ENCODE data around the gene ZNF276. TPM values are rescaled to one million over a fixed set of nuclear protein-coding genes. Genes with fewer than 3 reads are reported as not detected.

The ZNF276 gene
- total and polyA plus RNA-seq, 7 donors, result 7.6 to 13.6 (median 11.5) TPM

DNA sequence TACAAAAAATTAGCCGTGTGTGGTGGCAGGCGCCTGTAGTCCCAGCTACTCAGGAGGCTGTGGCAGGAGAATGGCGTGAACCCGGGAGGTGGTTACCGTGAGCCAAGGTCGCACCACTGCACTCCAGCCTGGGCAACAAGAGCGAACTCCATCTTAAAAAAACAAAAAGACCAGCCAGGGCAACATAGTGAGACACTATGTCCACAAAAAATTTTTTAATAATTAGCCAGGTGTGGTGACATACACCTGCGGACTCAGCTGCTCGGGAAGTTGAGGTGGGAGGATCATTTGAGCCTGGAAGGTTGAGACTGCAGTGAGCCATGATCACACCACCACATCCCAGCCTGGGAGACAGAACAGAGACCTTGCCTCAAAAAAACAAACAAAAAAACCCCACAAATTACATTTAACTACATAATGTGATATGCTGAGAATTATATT is 66.0 kb downstream of the ZNF276 start:
- H3K27me3 ChIP-seq (ENCODE audit: insufficient read depth in 3 of 3, low read length in 2 of 3), result no peaks in the 10 kb centered on the region
- DNase-seq (no peak), ATAC-seq (no peak)
- no peaks in the 10 kb centered on the region for H3K4me1 ChIP-seq
- H3K9me3 ChIP-seq, result no peaks in the 10 kb centered on the region
- H3K36me3 ChIP-seq (ENCODE audit: insufficient read depth in 1 of 2, low read depth in 1 of 2), result no peaks in the 10 kb centered on the region
- WGBS, 3 donors, result 95 to 98% (median 97%) methylated on average over 9 of the region's 9 CpGs
- intact Hi-C loops (cut with DNase I), result no loop called here
- TF ChIP-seq, protein P1, sequence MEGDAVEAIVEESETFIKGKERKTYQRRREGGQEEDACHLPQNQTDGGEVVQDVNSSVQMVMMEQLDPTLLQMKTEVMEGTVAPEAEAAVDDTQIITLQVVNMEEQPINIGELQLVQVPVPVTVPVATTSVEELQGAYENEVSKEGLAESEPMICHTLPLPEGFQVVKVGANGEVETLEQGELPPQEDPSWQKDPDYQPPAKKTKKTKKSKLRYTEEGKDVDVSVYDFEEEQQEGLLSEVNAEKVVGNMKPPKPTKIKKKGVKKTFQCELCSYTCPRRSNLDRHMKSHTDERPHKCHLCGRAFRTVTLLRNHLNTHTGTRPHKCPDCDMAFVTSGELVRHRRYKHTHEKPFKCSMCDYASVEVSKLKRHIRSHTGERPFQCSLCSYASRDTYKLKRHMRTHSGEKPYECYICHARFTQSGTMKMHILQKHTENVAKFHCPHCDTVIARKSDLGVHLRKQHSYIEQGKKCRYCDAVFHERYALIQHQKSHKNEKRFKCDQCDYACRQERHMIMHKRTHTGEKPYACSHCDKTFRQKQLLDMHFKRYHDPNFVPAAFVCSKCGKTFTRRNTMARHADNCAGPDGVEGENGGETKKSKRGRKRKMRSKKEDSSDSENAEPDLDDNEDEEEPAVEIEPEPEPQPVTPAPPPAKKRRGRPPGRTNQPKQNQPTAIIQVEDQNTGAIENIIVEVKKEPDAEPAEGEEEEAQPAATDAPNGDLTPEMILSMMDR (IDR thresholded peaks at IDR 0.05), result no peak
- H3K27ac ChIP-seq, result no peak overlapping the region
- H3K4me3 ChIP-seq, result no peak overlapping the region

Other genes with a start within 250 kb of the ZNF276 start
- 10 to 100 TPM; 52.3 to 72.8 (median 63.8) TPM for gene ANKRD11, start 231.0 kb upstream of the ZNF276 start, total RNA-seq
- 10 to 100 TPM; 22.3 to 57.9 (median 43.3) TPM for gene ANKRD11, start 231.0 kb upstream of the ZNF276 start, polyA plus RNA-seq
- gene SPG7, start 213.1 kb upstream of the ZNF276 start, total RNA-seq, result 10 to 100 TPM; 66.8 to 92.3 (median 87.3) TPM
- gene SPG7, start 213.1 kb upstream of the ZNF276 start, polyA plus RNA-seq, result 10 to 100 TPM; 57.5 to 95.3 (median 79.3) TPM
- 1,000 to 10,000 TPM; 1,039 to 1,769 (median 1,553) TPM for gene RPL13, start 160.9 kb upstream of the ZNF276 start, total RNA-seq
- gene RPL13, start 160.9 kb upstream of the ZNF276 start, polyA plus RNA-seq, result 1,000 to 10,000 TPM; 2,989 to 7,334 (median 5,467) TPM
- gene CPNE7, start 145.8 kb upstream of the ZNF276 start, total RNA-seq, result not detected
- gene CPNE7, start 145.8 kb upstream of the ZNF276 start, polyA plus RNA-seq, result under 1 TPM in 2 of 3 donors, not detected in 1; 0.08 to 0.21 TPM
- gene DPEP1, start 107.9 kb upstream of the ZNF276 start, total RNA-seq, result not detected
- gene DPEP1, start 107.9 kb upstream of the ZNF276 start, polyA plus RNA-seq, result under 1 TPM in 2 of 3 donors, not detected in 1; 0.04 to 0.16 TPM
- 10 to 100 TPM; 42.2 to 49.9 (median 45.9) TPM for gene CHMP1A, start 63.8 kb upstream of the ZNF276 start, total RNA-seq
- gene CHMP1A, start 63.8 kb upstream of the ZNF276 start, polyA plus RNA-seq, result 10 to 100 TPM; 49.9 to 91.9 (median 68.2) TPM
- 1 to 10 TPM; 1.2 to 3.0 (median 2.5) TPM for gene SPATA33, start 63.7 kb upstream of the ZNF276 start, total RNA-seq
- 1 to 10 TPM; 2.3 to 8.2 (median 4.8) TPM for gene SPATA33, start 63.7 kb upstream of the ZNF276 start, polyA plus RNA-seq
- 10 to 100 TPM; 23.0 to 33.5 (median 28.7) TPM for gene CDK10, start 34.8 kb upstream of the ZNF276 start, total RNA-seq
- 10 to 100 TPM; 31.5 to 47.8 (median 35.6) TPM for gene CDK10, start 34.8 kb upstream of the ZNF276 start, polyA plus RNA-seq
- gene SPATA2L, start 19.8 kb upstream of the ZNF276 start, total RNA-seq, result 1 to 10 TPM in 3 of 4 donors, under 1 TPM in 1; 0.56 to 1.8 (median 1.4) TPM
- 1 to 10 TPM; 1.0 to 5.9 (median 1.3) TPM for gene SPATA2L, start 19.8 kb upstream of the ZNF276 start, polyA plus RNA-seq
- 1 to 10 TPM; 3.7 to 7.0 (median 5.6) TPM for gene VPS9D1, start 639 bp upstream of the ZNF276 start, total RNA-seq
- gene VPS9D1, start 639 bp upstream of the ZNF276 start, polyA plus RNA-seq, result 10 to 100 TPM in 1 of 3 donors, 1 to 10 TPM in 2; 4.0 to 10.3 (median 5.2) TPM
- gene FANCA, start 95.1 kb downstream of the ZNF276 start, total RNA-seq, result 1 to 10 TPM in 2 of 4 donors, under 1 TPM in 2; 0.79 to 1.1 (median 0.96) TPM
- 1 to 10 TPM; 2.2 to 3.7 (median 2.3) TPM for gene FANCA, start 95.1 kb downstream of the ZNF276 start, polyA plus RNA-seq
- under 1 TPM in 3 of 4 donors, not detected in 1; 0.14 to 0.47 (median 0.22) TPM for gene SPIRE2, start 106.9 kb downstream of the ZNF276 start, total RNA-seq
- under 1 TPM; 0.18 to 0.48 (median 0.27) TPM for gene SPIRE2, start 106.9 kb downstream of the ZNF276 start, polyA plus RNA-seq
- gene TCF25, start 152.1 kb downstream of the ZNF276 start, total RNA-seq, result 10 to 100 TPM; 57.6 to 93.6 (median 89.8) TPM
- gene TCF25, start 152.1 kb downstream of the ZNF276 start, polyA plus RNA-seq, result 10 to 100 TPM; 46.1 to 54.8 (median 50.7) TPM
- 1 to 10 TPM in 1 of 4 donors, under 1 TPM in 3; 0.67 to 1.1 (median 0.88) TPM for gene MC1R, start 197.3 kb downstream of the ZNF276 start, total RNA-seq
- 1 to 10 TPM in 1 of 3 donors, under 1 TPM in 2; 0.18 to 1.8 (median 0.18) TPM for gene MC1R, start 197.3 kb downstream of the ZNF276 start, polyA plus RNA-seq
- gene TUBB3, start 201.8 kb downstream of the ZNF276 start, total RNA-seq, result 1 to 10 TPM in 1 of 4 donors, under 1 TPM in 1, not detected in 2; 0.30 to 1.3 TPM
- 1 to 10 TPM in 1 of 3 donors, under 1 TPM in 2; 0.17 to 2.4 (median 0.47) TPM for gene TUBB3, start 201.8 kb downstream of the ZNF276 start, polyA plus RNA-seq
- 10 to 100 TPM; 16.2 to 28.5 (median 25.2) TPM for gene DEF8, start 227.2 kb downstream of the ZNF276 start, total RNA-seq
- gene DEF8, start 227.2 kb downstream of the ZNF276 start, polyA plus RNA-seq, result 10 to 100 TPM; 22.2 to 38.3 (median 25.5) TPM

Data from psoas muscle (tissue), 8 donors.